Activated naive CD8-positive, alpha-beta T cell (primary cell): ENCODE measurements around the gene SIRPD.
"Not testable (repeated sequence)": the region's sequence is repeated elsewhere in the genome, so short reads cannot be mapped to it uniquely, and the experiment has no call there.

Experiments used
- H3K27ac Mint-ChIP-seq: one replicate; pipeline ENCODE4 v1.8.0; 2021; ENCODE audit warnings: mixed read lengths
- H3K27me3 Mint-ChIP-seq: one replicate; pipeline ENCODE4 v1.8.0; 2021; ENCODE audit warnings: mixed read lengths
- H3K36me3 Mint-ChIP-seq: one replicate; pipeline ENCODE4 v1.8.0; 2021; ENCODE audit warnings: mixed read lengths
- H3K4me1 Mint-ChIP-seq: one replicate; pipeline ENCODE4 v1.8.0; 2021; ENCODE audit warnings: low read depth, mixed read lengths
- H3K4me3 Mint-ChIP-seq: one replicate; pipeline ENCODE4 v1.8.0; 2021; ENCODE audit warnings: mild to moderate bottlenecking, mixed read lengths
- H3K9me3 Mint-ChIP-seq: one replicate; pipeline ENCODE4 v1.8.0; 2021; ENCODE audit warnings: low read depth, mixed read lengths

The SIRPD gene

GRCh38 chr20:1526310-1526709, 31.2 kb downstream of the SIRPD start:
- H3K27ac Mint-ChIP-seq, result no peak overlapping the region
- peaks cover 7% of the 10 kb centered on the region for H3K9me3 Mint-ChIP-seq
- no peak overlapping the region for H3K4me3 Mint-ChIP-seq
- H3K36me3 Mint-ChIP-seq, result no peaks in the 10 kb centered on the region
- H3K4me1 Mint-ChIP-seq, result peaks cover 3% of the 10 kb centered on the region
- H3K27me3 Mint-ChIP-seq, result no peaks in the 10 kb centered on the region

GRCh38 chr20:1524004-1524403, 33.5 kb downstream of the SIRPD start:
- Mint-ChIP-seq H3K4me3 (no peak overlapping the region), H3K36me3 (no peaks in the 10 kb centered on the region), H3K27me3 (no peaks in the 10 kb centered on the region), H3K4me1 (peaks cover 3% of the 10 kb centered on the region), H3K9me3 (peaks cover 7% of the 10 kb centered on the region), H3K27ac (no peak overlapping the region)

- Mint-ChIP-seq H3K4me1 (no peaks in the 10 kb centered on the region), H3K27ac (no peak overlapping the region), H3K4me3 (no peak overlapping the region), H3K27me3 (no peaks in the 10 kb centered on the region), H3K9me3 (no peaks in the 10 kb centered on the region), H3K36me3 (peaks cover 2% of the 10 kb centered on the region)
These were observed 40.5 kb downstream of the SIRPD start for GRCh38 chr20:1517010-1517409.

GRCh38 chr20:1513801-1514200, 43.7 kb downstream of the SIRPD start:
- H3K27me3 Mint-ChIP-seq, result peaks cover 4% of the 10 kb centered on the region

GRCh38 chr20:1509237-1509636, 48.3 kb downstream of the SIRPD start:
- Mint-ChIP-seq H3K4me3 (no peak overlapping the region), H3K27me3 (peaks cover 4% of the 10 kb centered on the region), H3K36me3 (peaks cover 2% of the 10 kb centered on the region), H3K27ac (no peak overlapping the region), H3K4me1 (peaks cover 2% of the 10 kb centered on the region), H3K9me3 (no peaks in the 10 kb centered on the region)

More at GRCh38 chr20:1513801-1514200, 43.7 kb downstream of the SIRPD start:
- Mint-ChIP-seq H3K36me3 (peaks cover 2% of the 10 kb centered on the region), H3K27ac (no peak overlapping the region), H3K4me1 (peaks cover 2% of the 10 kb centered on the region), H3K4me3 (no peak overlapping the region), H3K9me3 (no peaks in the 10 kb centered on the region)

GRCh38 chr20:1508574-1508973, 48.9 kb downstream of the SIRPD start:
- Mint-ChIP-seq H3K36me3 (peaks cover 2% of the 10 kb centered on the region), H3K9me3 (no peaks in the 10 kb centered on the region), H3K4me3 (no peak overlapping the region), H3K27me3 (peaks cover 4% of the 10 kb centered on the region), H3K4me1 (peaks cover 4% of the 10 kb centered on the region), H3K27ac (no peak overlapping the region)

GRCh38 chr20:1507276-1507675, 50.2 kb downstream of the SIRPD start:
- H3K36me3 Mint-ChIP-seq, result peaks cover 1% of the 10 kb centered on the region
- H3K4me1 Mint-ChIP-seq, result peaks cover 6% of the 10 kb centered on the region
- H3K27ac Mint-ChIP-seq, result no peak overlapping the region
- H3K4me3 Mint-ChIP-seq, result no peak overlapping the region
- peaks cover 6% of the 10 kb centered on the region for H3K27me3 Mint-ChIP-seq
- no peaks in the 10 kb centered on the region for H3K9me3 Mint-ChIP-seq

- Mint-ChIP-seq H3K4me3 (no peak overlapping the region), H3K4me1 (peaks cover 6% of the 10 kb centered on the region), H3K27me3 (peaks cover 7% of the 10 kb centered on the region), H3K36me3 (peaks cover 3% of the 10 kb centered on the region), H3K9me3 (no peaks in the 10 kb centered on the region), H3K27ac (no peak overlapping the region)
These were observed 51.6 kb downstream of the SIRPD start for GRCh38 chr20:1505871-1506270.

- Mint-ChIP-seq H3K4me1 (peaks cover 6% of the 10 kb centered on the region), H3K9me3 (no peaks in the 10 kb centered on the region), H3K27me3 (peaks cover 10% of the 10 kb centered on the region), H3K27ac (no peak overlapping the region), H3K36me3 (peaks cover 3% of the 10 kb centered on the region), H3K4me3 (no peak overlapping the region)
These were observed 52.1 kb downstream of the SIRPD start for GRCh38 chr20:1505361-1505760.

- H3K36me3 Mint-ChIP-seq, result peaks cover 3% of the 10 kb centered on the region
- H3K27ac Mint-ChIP-seq, result no peak overlapping the region
- H3K27me3 Mint-ChIP-seq, result peaks cover 15% of the 10 kb centered on the region
- H3K4me3 Mint-ChIP-seq, result no peak overlapping the region
- H3K9me3 Mint-ChIP-seq, result no peaks in the 10 kb centered on the region
- peaks cover 4% of the 10 kb centered on the region for H3K4me1 Mint-ChIP-seq
These were observed 53.8 kb downstream of the SIRPD start for GRCh38 chr20:1503564-1504227.

- Mint-ChIP-seq H3K4me1 (peaks cover 4% of the 10 kb centered on the region), H3K36me3 (peaks cover 3% of the 10 kb centered on the region), H3K27me3 (peaks cover 20% of the 10 kb centered on the region), H3K4me3 (no peak overlapping the region), H3K9me3 (no peaks in the 10 kb centered on the region), H3K27ac (no peak overlapping the region)
These were observed 57.0 kb downstream of the SIRPD start for GRCh38 chr20:1500496-1500895.

- Mint-ChIP-seq H3K27ac (no peak overlapping the region), H3K4me3 (no peak overlapping the region), H3K27me3 (peaks cover 20% of the 10 kb centered on the region), H3K4me1 (peaks cover 4% of the 10 kb centered on the region), H3K36me3 (peaks cover 3% of the 10 kb centered on the region), H3K9me3 (no peaks in the 10 kb centered on the region)
These were observed 57.7 kb downstream of the SIRPD start for GRCh38 chr20:1499528-1500420.

- not testable (repeated sequence) for H3K4me1 Mint-ChIP-seq, H3K27ac Mint-ChIP-seq, H3K9me3 Mint-ChIP-seq, H3K4me3 Mint-ChIP-seq, H3K36me3 Mint-ChIP-seq
- H3K27me3 Mint-ChIP-seq, result peaks cover 18% of the 10 kb centered on the region
These were observed 60.1 kb downstream of the SIRPD start for GRCh38 chr20:1497371-1497770.

- H3K27me3 Mint-ChIP-seq, result peaks cover 18% of the 10 kb centered on the region
- no peaks in the 10 kb centered on the region for H3K9me3 Mint-ChIP-seq
- H3K36me3 Mint-ChIP-seq, result peaks cover 3% of the 10 kb centered on the region
- H3K27ac Mint-ChIP-seq, result no peak overlapping the region
- no peaks in the 10 kb centered on the region for H3K4me1 Mint-ChIP-seq
- H3K4me3 Mint-ChIP-seq, result no peak overlapping the region
These were observed 60.6 kb downstream of the SIRPD start for GRCh38 chr20:1496930-1497329.

GRCh38 chr20:1494436-1494835, 63.1 kb downstream of the SIRPD start:
- Mint-ChIP-seq H3K27ac (no peak overlapping the region), H3K36me3 (peaks cover 3% of the 10 kb centered on the region), H3K4me1 (peaks cover 3% of the 10 kb centered on the region), H3K9me3 (no peaks in the 10 kb centered on the region), H3K4me3 (no peak overlapping the region), H3K27me3 (peaks cover 7% of the 10 kb centered on the region)
